Naive thymus-derived CD8-positive, alpha-beta T cell (primary cell): ENCODE results near the gene BAX. TPM values are rescaled to one million over a fixed set of nuclear protein-coding genes. Genes with fewer than 3 reads are reported as not detected.
A peak's percentile ranks its signal among the peaks of the same experiment; 100 is the strongest.
"Not testable (repeated sequence)": the region's sequence is repeated elsewhere in the genome, so short reads cannot be mapped to it uniquely, and the experiment has no call there.

Source experiments
- ATAC-seq, 2 donors: fragments of 150-1000 bp; cut with Tn5 transposase in 1 of 2; sonication (Bioruptor Pico), chemical (Tn5 transposase) in 1 of 2; 1 replicate in 1 of 2; 2 replicates in 1 of 2; pipeline ENCODE4 v1.10.0; 2021; ENCODE audit warnings: mild to moderate bottlenecking in 2 of 2, moderate library complexity in 2 of 2
- POLR2A ChIA-PET: fragments of 350-600 bp; sonication (Branson Sonifier 250); formaldehyde crosslinking; loops from one replicate; lab custom pipeline; 2021; ENCODE audit warnings: antibody characterized with exemption; lab: Charles Lee
- DNase-seq, 10 donors: peaks; one replicate each; pipeline versions ENCODE4 v3.0.0 to v3.0.0-alpha.2; 2020 to 2022
- H3K27ac Mint-ChIP-seq, 10 donors: one replicate each; pipeline ENCODE4 v1.8.0; 2020 to 2022; ENCODE audit warnings: mild to moderate bottlenecking in 10 of 10, mixed read lengths in 10 of 10, moderate library complexity in 4 of 10, inconsistent platforms in 1 of 10
- H3K27me3 Mint-ChIP-seq, 5 donors: one replicate each; pipeline ENCODE4 v1.8.0; 2021 to 2022; ENCODE audit warnings: mixed read lengths in 5 of 5
- H3K36me3 Mint-ChIP-seq, 3 donors: one replicate each; pipeline ENCODE4 v1.8.0; 2020 to 2022; ENCODE audit warnings: mixed read lengths in 3 of 3, mild to moderate bottlenecking in 2 of 3, inconsistent platforms in 1 of 3
- H3K4me1 Mint-ChIP-seq, 4 donors: one replicate each; pipeline ENCODE4 v1.8.0; 2021 to 2022; ENCODE audit warnings: mixed read lengths in 4 of 4
- H3K4me3 Mint-ChIP-seq, 10 donors: one replicate each; pipeline ENCODE4 v1.8.0; 2020 to 2022; ENCODE audit warnings: mild to moderate bottlenecking in 10 of 10, mixed read lengths in 10 of 10, moderate library complexity in 6 of 10, inconsistent platforms in 1 of 10
- H3K9me3 Mint-ChIP-seq, 9 donors: one replicate each; pipeline ENCODE4 v1.8.0; 2020 to 2022; ENCODE audit warnings: mixed read lengths in 9 of 9, mild to moderate bottlenecking in 3 of 9, inconsistent platforms in 1 of 9, moderate library complexity in 1 of 9
- polyA plus RNA-seq, 3 donors: library from polyadenylated mRNA; unstranded; fragments of 300-500 nt; fragmentation: Illumina TruSeq; gene quantifications; one replicate each; pipeline ENCODE4 v1.2.3, GENCODE V29; 2021
- total RNA-seq, 8 experiments: library from RNA in 2 of 8; stranded (reverse) in 2 of 8; gene quantifications; one replicate each; pipeline ENCODE4 v1.2.3 and lab custom pipeline; 2021 to 2026

The BAX gene
- total RNA-seq = 100 to 1,000 TPM; 170 to 181 TPM
- 10 to 100 TPM; 58.5 to 97.1 (median 83.1) TPM for polyA plus RNA-seq
- 14.8 to 67.4 (median 57.4) reads per million in 6 experiments for total RNA-seq (lab: John Stamatoyannopoulos, UW)

DNA sequence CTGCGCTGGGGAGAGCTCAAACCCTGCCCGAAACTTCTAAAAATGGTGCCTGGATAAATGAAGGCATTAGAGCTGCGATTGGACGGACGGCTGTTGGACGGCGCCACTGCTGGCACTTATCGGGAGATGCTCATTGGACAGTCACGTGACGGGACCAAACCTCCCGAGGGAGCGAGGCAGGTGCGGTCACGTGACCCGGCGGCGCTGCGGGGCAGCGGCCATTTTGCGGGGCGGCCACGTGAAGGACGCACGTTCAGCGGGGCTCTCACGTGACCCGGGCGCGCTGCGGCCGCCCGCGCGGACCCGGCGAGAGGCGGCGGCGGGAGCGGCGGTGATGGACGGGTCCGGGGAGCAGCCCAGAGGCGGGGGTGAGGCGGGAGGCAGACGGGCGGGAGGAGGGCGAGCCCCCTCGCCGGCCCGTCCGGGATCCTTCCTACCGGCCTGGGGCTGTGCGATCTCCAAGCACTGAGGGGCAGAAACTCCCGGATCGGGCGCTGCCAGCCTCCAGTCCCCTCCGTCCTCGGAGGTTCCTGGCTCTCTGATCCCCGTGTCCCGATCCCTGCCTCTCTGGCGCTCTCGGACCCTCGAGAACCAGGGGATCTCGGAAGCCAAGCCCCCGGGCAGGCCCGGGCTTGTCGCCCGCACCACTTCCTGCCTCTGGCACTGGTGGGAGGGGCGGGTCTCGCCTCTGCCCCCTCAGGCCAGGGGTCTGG, at the start of gene BAX:
Gene BAX, plus strand, starts transcription at position 281 of the 713 bp plus-strand sequence. Its CDS starts 54 bp downstream, at position 335.
- peaks cover 12 to 38% (median 28%) of the 10 kb centered on the region in 4 donors for H3K4me1 Mint-ChIP-seq
- H3K27ac Mint-ChIP-seq = peak within 1 kb of the TSS; percentile 84 to 97 (median 92)
- ATAC-seq (peak; percentile 90 to 92), DNase-seq (peak; percentile 65 to 91 (median 76))
- H3K36me3 Mint-ChIP-seq = peaks cover 0 to 25% (median 4%) of the 10 kb centered on the region in 3 donors
- peak within 1 kb of the TSS; percentile 84 to 95 (median 90) for H3K4me3 Mint-ChIP-seq
- no peaks in the 10 kb centered on the region for H3K27me3 Mint-ChIP-seq
- no peaks in the 10 kb centered on the region for H3K9me3 Mint-ChIP-seq
- POLR2A ChIA-PET = interaction anchor here (0.7 to 3.7 kb wide), 9 partner anchors 10 to 172 kb away, joined by 3 to 51 read pairs (median 8); partner anchors contain the start of genes FTL, GYS1, NUCB1 and PPP1R15A

DNA sequence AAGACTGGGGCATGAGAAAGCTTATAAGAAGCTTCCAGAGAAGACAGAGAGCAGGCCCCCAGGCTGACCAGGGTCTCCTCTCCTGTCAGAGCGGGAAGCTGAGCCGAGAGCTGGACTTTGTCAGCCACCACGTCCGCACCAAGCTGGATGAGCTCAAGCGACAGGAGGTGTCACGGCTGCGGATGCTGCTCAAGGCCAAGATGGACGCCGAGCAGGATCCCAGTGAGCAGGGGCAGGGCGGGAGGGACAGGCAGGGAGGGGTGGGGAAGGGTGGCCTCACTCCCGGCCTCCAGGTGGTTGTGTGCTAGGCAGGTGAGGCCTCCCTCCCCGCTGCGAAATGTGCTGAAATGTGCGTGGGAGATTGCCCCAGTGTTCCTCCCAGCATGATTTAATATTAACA, 49.0 kb upstream of the BAX start:
- no peaks in the 10 kb centered on the region for H3K27me3 Mint-ChIP-seq

DNA sequence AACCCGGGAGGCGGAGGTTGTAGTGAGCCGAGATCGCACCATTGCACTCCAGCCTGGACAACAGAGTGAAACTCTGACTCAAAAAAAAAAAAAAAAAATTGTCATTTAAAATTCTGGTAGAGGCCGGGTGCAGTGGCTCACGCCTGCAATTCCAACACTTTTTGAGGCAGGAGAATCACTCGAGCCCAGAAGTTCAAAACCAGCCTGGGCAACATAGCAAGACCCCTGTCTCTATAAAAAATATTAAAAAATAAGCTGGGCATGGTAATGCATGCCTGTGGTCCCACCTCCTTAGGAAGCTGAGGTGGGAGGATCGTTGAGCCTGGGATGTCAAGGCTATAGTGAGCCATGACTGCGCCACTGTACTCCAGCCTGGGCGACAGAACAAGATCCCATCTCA, 48.4 kb upstream of the BAX start:
- no peak for ATAC-seq
- POLR2A ChIA-PET = interaction anchor here (0.7 kb wide), 1 partner anchor 64 kb away, joined by 4 read pairs; no protein-coding TSS in a partner anchor
- no peaks in the 10 kb centered on the region for H3K9me3 Mint-ChIP-seq
- no peak overlapping the region for H3K4me3 Mint-ChIP-seq
- no peak overlapping the region for H3K27ac Mint-ChIP-seq
- DNase-seq = no peak
- H3K4me1 Mint-ChIP-seq = peaks cover 3 to 22% (median 14%) of the 10 kb centered on the region in 4 donors
- peaks cover 0 to 70% (median 21%) of the 10 kb centered on the region in 3 donors for H3K36me3 Mint-ChIP-seq
- no peaks in the 10 kb centered on the region for H3K27me3 Mint-ChIP-seq

More for the DNA sequence above, 49.0 kb upstream of the BAX start:
- POLR2A ChIA-PET = no interaction called here
- Mint-ChIP-seq H3K36me3 (peaks cover 0 to 64% (median 16%) of the 10 kb centered on the region in 3 donors), H3K4me1 (peaks cover 8 to 28% (median 21%) of the 10 kb centered on the region in 4 donors), H3K9me3 (no peaks in the 10 kb centered on the region), H3K4me3 (no peak overlapping the region), H3K27ac (peak overlapping the region in 2 of 10 donors; percentile 56 to 67)
- no peak for ATAC-seq
- DNase-seq = no peak

DNA sequence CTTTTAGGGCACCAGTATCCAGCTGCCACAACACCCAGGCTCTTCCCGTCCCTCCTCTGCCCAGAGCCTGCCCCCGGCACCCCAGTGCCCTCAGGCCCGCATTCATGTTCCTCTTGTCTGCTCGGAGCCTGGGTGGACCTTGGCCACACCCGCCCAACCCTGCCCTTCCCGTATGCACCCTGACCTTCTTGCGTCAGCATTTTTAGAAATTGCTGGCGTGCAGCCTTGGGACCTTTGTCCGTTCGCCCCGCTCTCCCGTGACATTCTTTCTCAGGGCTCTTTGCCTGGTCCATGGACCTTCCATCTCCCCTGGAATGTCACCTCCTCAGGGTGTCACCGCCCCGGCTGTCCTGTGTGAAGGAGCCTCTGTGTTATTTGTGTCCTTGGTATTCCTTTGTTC, 47.0 kb upstream of the BAX start:
- H3K27me3 Mint-ChIP-seq = no peaks in the 10 kb centered on the region
- peak overlapping the region in 1 of 10 donors; percentile 26 for H3K4me3 Mint-ChIP-seq
- no peak for ATAC-seq
- peaks cover 0 to 9% (median 1%) of the 10 kb centered on the region in 4 donors for H3K4me1 Mint-ChIP-seq
- DNase-seq = no peak
- H3K9me3 Mint-ChIP-seq = no peaks in the 10 kb centered on the region
- H3K27ac Mint-ChIP-seq = no peak overlapping the region
- POLR2A ChIA-PET = interaction anchor here (0.7 kb wide), 1 partner anchor 54 kb away, joined by 3 read pairs; no protein-coding TSS in a partner anchor
- peaks cover 0 to 77% (median 27%) of the 10 kb centered on the region in 3 donors for H3K36me3 Mint-ChIP-seq

DNA sequence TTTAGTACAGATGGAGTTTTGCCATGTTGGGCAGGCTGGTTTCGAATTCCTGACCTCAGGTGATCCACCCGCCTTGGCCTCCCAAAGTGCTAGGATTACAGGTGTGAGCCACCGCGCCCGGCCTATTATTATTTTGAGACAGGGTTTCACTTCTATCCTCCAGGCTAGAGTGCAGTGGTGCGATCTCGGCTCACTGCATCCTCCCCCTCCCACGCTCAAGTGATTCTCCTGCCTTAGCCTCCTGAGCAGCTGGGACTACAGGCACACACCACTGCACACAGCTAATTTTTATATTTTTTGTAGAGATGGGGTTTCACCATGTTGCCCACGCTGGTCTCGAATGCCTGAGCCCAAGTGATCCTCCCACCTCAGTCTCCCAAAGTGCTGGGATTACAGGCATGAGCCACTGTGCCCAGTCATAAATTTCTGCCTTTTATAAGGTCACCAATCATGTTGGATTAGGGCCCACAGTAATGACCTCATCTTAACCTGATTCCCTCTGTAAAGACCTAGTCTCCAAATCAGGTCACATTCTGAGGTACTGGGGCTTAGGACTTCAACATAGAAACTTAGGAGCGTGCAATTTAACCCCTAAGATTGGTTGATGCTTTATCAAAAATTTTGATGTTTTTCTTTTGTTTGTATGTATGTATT, 45.1 kb upstream of the BAX start:
- POLR2A ChIA-PET, H3K27ac Mint-ChIP-seq, DNase-seq, H3K27me3 Mint-ChIP-seq, ATAC-seq, H3K9me3 Mint-ChIP-seq, H3K4me1 Mint-ChIP-seq, H3K4me3 Mint-ChIP-seq: not testable (repeated sequence)
- peaks cover 0 to 85% (median 34%) of the 10 kb centered on the region in 3 donors for H3K36me3 Mint-ChIP-seq

DNA sequence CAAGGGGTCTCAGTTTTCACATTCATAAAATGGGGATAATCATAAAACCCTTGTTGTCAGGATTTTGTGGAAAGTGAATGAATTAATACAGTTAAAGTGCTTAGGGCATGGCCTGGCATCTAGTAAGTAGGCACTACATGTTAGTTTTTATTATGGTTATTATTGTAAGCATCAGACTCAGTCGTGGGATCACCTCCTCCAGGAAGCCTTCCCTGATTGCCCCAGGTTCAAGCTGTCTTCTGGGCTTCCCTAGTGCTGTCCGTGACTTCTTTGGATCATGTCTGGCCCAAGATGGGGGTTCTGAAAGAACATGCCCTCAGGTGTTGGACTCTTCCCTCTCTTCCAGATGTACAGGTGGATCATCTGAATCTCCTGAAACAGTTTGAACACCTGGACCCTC, 43.9 kb upstream of the BAX start:
- Mint-ChIP-seq H3K4me1 (peaks cover 0 to 6% (median under 1%) of the 10 kb centered on the region in 4 donors), H3K4me3 (no peak overlapping the region), H3K27me3 (no peaks in the 10 kb centered on the region), H3K36me3 (peaks cover under 1 to 81% (median 28%) of the 10 kb centered on the region in 3 donors), H3K27ac (peak overlapping the region in 1 of 10 donors; percentile 7), H3K9me3 (no peaks in the 10 kb centered on the region)
- POLR2A ChIA-PET = interaction anchor here (0.6 kb wide), 2 partner anchors 32 to 100 kb away, joined by 3 to 4 read pairs; no protein-coding TSS in a partner anchor
- no peak for DNase-seq
- ATAC-seq = no peak

DNA sequence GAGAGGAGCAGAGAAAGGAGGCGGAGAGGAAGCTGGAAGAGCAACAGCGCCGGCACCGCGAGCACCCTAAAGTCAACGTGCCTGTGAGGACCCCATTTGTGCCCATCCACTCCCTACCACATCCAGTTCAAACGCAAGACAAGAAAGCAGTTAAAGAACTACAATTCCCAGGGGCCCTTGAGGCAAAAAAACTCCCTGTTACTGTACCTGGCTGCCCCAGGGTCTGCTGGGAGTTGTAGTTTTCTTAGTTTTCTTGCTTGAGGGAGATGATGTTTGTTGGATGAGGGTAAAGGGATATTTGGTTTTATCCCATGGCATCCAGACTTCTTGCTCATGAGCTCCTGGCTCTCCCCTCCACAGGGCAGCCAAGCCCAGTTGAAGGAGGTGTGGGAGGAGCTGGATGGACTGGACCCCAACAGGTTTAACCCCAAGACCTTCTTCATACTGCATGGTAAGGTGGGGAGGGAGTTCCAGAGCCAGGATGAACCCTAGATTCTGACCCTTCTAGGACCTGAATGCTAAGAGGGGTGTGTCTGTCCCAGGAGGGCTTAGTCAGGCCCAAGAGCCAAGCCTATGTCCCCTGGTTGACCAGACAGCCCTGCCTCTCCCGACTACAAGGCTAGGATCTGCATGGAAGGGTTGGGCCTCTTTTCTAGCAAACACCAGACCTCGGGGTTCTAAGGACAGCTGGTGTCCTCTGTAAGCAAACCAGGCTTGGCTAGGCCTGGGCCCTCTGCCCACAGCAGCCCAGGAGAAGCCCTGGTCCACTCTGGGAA, 41.4 kb upstream of the BAX start:
- peak; percentile 50 to 69 for ATAC-seq
- Mint-ChIP-seq H3K9me3 (no peaks in the 10 kb centered on the region), H3K4me3 (no peak overlapping the region), H3K27me3 (no peaks in the 10 kb centered on the region), H3K36me3 (peaks cover 4 to 77% (median 20%) of the 10 kb centered on the region in 3 donors), H3K4me1 (peaks cover 0 to 3% (median 3%) of the 10 kb centered on the region in 4 donors), H3K27ac (peak overlapping the region in 2 of 10 donors; percentile 31 to 52)
- POLR2A ChIA-PET = interaction anchor here (0.7 kb wide), 1 partner anchor 20 kb away, joined by 5 read pairs; no protein-coding TSS in a partner anchor
- DNase-seq = peak in 5 of 10 donors; percentile 21 to 44 (median 31)

DNA sequence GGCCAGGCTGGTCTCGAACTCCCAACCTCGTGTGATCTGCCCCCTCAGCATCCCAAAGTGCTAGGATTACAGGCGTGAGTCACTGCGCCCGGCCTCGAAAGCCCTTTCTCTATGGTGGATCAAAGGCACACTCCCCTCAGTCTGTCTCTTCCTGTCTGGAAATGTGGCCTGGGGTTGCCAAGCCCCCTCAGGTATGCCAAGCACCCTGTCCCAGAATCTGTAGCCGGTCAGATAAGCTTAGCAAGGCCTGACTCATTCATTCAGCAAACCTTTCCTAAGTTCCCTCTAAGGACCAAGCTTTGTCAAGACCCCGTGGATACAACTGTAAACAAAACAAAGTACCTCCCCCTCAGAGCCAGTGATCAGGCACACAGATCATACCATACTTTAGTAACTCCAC, 40.5 kb upstream of the BAX start:
- Mint-ChIP-seq H3K4me3 (no peak overlapping the region), H3K4me1 (peaks cover 0 to 3% (median 3%) of the 10 kb centered on the region in 4 donors), H3K27me3 (no peaks in the 10 kb centered on the region), H3K9me3 (no peaks in the 10 kb centered on the region), H3K27ac (peak overlapping the region in 3 of 10 donors; percentile 12 to 72 (median 63)), H3K36me3 (peaks cover 4 to 75% (median 20%) of the 10 kb centered on the region in 3 donors)
- DNase-seq = no peak
- POLR2A ChIA-PET = no interaction called here
- no peak for ATAC-seq

DNA sequence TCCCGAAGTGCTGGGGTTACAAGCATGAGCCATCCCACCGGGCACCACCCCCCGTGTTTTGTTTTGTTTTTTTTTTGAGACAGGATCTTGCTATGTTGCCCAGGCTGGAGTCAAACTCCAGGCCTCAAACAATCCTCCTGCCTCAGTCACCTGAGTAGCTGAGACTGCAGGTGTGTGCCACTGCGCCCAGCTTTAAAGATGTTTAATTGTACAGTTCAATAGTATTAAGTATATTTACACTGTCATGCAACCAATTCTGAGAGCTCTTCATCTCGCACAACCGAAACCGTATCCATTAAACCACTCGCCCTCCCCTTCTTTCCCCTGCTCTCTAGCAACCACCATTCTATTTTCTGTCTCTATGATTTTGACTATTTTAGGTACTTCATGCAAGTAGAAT, 38.9 kb upstream of the BAX start:
- Mint-ChIP-seq H3K27ac (peak overlapping the region in 2 of 10 donors; percentile 3 to 9), H3K4me1 (peaks cover 0 to 3% (median 3%) of the 10 kb centered on the region in 4 donors), H3K4me3 (no peak overlapping the region), H3K36me3 (peaks cover 4 to 66% (median 17%) of the 10 kb centered on the region in 3 donors), H3K27me3 (no peaks in the 10 kb centered on the region), H3K9me3 (no peaks in the 10 kb centered on the region)
- DNase-seq (no peak), ATAC-seq (no peak)
- POLR2A ChIA-PET = interaction anchor here (1.8 kb wide), 1 partner anchor 15 kb away, joined by 7 read pairs; no protein-coding TSS in a partner anchor

DNA sequence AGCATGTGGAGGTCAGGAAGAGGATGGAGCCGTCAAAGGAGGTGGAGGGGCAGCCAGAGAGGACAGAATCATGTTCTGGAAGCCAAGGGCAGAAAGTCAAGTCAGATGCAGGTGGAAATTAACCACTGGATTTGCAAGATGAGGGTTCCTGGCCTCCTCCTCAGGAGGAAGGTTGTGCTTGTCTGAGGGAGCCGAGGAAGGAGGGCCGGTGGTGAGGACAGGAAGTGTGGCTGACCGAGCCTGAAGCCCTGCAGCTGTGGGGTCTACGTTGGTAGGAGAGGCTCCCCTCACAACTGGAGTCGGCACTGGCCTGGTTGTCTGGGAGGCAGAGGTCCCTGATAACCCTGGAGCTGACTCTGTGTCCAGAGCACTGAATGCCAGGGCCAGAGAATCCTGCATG, 36.6 kb upstream of the BAX start:
- no peak overlapping the region for H3K4me3 Mint-ChIP-seq
- DNase-seq (no peak), ATAC-seq (no peak)
- POLR2A ChIA-PET = interaction anchor here (1.0 kb wide), 1 partner anchor 41 kb away, joined by 3 read pairs; no protein-coding TSS in a partner anchor
- peaks cover 4 to 59% (median 5%) of the 10 kb centered on the region in 3 donors for H3K36me3 Mint-ChIP-seq
- peak overlapping the region in 5 of 10 donors; percentile 31 to 73 (median 53) for H3K27ac Mint-ChIP-seq
- H3K27me3 Mint-ChIP-seq = no peaks in the 10 kb centered on the region
- peaks cover 0 to 3% (median 2%) of the 10 kb centered on the region in 4 donors for H3K4me1 Mint-ChIP-seq
- no peaks in the 10 kb centered on the region for H3K9me3 Mint-ChIP-seq

DNA sequence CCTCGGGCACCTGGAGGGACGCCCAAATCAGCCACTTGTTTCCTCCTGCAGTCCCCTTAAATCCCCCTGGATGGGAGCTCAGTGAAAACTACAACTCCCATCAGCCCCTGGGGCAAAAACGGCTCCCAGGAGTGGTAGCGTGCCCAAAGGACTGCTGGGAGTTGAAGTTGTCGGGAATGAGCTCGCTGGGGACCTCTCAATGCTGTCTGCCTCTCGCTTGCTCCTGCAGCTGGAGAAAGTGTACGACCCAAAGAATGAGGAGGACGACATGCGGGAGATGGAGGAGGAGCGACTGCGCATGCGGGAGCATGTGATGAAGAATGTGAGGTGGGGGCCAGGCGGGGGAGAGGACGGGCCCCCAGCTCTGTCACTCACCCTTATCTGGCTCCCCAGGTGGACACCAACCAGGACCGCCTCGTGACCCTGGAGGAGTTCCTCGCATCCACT, 35.9 kb upstream of the BAX start:
- H3K27ac Mint-ChIP-seq = peak overlapping the region in 5 of 10 donors; percentile 10 to 68 (median 21)
- POLR2A ChIA-PET = interaction anchor here (0.6 to 1.4 kb wide), 5 partner anchors 10 to 265 kb away, joined by 3 to 7 read pairs (median 3); partner anchors contain the start of gene NUCB1
- DNase-seq (peak in 1 of 10 donors; percentile 4), ATAC-seq (peak in 1 of 2 donors; percentile 42)
- H3K27me3 Mint-ChIP-seq = no peaks in the 10 kb centered on the region
- H3K36me3 Mint-ChIP-seq = peaks cover 3 to 58% (median 4%) of the 10 kb centered on the region in 3 donors
- H3K9me3 Mint-ChIP-seq = no peaks in the 10 kb centered on the region
- no peak overlapping the region for H3K4me3 Mint-ChIP-seq
- peaks cover 0 to 3% (median 2%) of the 10 kb centered on the region in 4 donors for H3K4me1 Mint-ChIP-seq
